Caco-2 (cell line): ENCODE measurements around the gene TLR7. TPM values are rescaled to one million over a fixed set of nuclear protein-coding genes. Genes with fewer than 3 reads are reported as not detected.

Experiments
- BruUV-seq: library from RNA; stranded (reverse); fragments of 400-500 nt; replicated peaks from 2 replicates; lab custom pipeline; 2021; lab: Mats Ljungman, UMichigan
- CTCF ChIA-PET: fragments of 300-600 bp; sonication (Branson Sonifier 250); formaldehyde crosslinking; loops from one replicate; lab custom pipeline; 2022; ENCODE audit warnings: antibody characterized with exemption; lab: Charles Lee
- POLR2A ChIA-PET: fragments of 300-600 bp; sonication (Branson Sonifier 250); formaldehyde crosslinking; loops from one replicate; lab custom pipeline; 2022; ENCODE audit warnings: antibody characterized with exemption; lab: Charles Lee
- DNase-seq, 2 experiments: peaks; one replicate each; pipeline versions ENCODE4 v3.0.0 to v3.0.0-alpha.2; 2020 to 2022
- H3K27me3 ChIP-seq: replicated peaks from 2 replicates; pipeline ENCODE4 v1.6.0; 2011; ENCODE audit warnings: low read length; ENCODE audit not compliant: control insufficient read depth, insufficient read depth
- H3K36me3 ChIP-seq: 2 replicates; pipeline ENCODE4 v1.5.1; 2011; ENCODE audit warnings: low read length; ENCODE audit not compliant: control insufficient read depth, insufficient read depth
- H3K4me1 ChIP-seq: fragments of 250-450 bp; sonication (Bioruptor Pico); 2 replicates; pipeline ENCODE4 v1.5.1; 2020; ENCODE audit warnings: mild to moderate bottlenecking
- H3K4me3 ChIP-seq: 2 replicates; pipeline ENCODE4 v1.5.1; 2011; ENCODE audit warnings: low read depth, mild to moderate bottlenecking, control low read depth, low read length
- H3K9me3 ChIP-seq: fragments of 250-450 bp; sonication (Bioruptor Pico); 2 replicates; pipeline ENCODE4 v1.5.1; 2020; ENCODE audit warnings: mild to moderate bottlenecking, moderate library complexity
- H3K27ac Mint-ChIP-seq: one replicate; pipeline ENCODE4 v1.8.0; 2022; ENCODE audit warnings: mixed read lengths; ENCODE audit not compliant: unreplicated experiment
- H3K27me3 Mint-ChIP-seq: one replicate; pipeline ENCODE4 v1.8.0; 2022; ENCODE audit warnings: mixed read lengths; ENCODE audit not compliant: insufficient read depth, unreplicated experiment
- H3K36me3 Mint-ChIP-seq: one replicate; pipeline ENCODE4 v1.8.0; 2022; ENCODE audit warnings: mild to moderate bottlenecking, mixed read lengths; ENCODE audit not compliant: insufficient read depth, unreplicated experiment
- H3K4me1 Mint-ChIP-seq: one replicate; pipeline ENCODE4 v1.8.0; 2022; ENCODE audit warnings: low read depth, mixed read lengths; ENCODE audit not compliant: unreplicated experiment
- H3K4me3 Mint-ChIP-seq: one replicate; pipeline ENCODE4 v1.8.0; 2022; ENCODE audit warnings: mild to moderate bottlenecking, moderate library complexity, mixed read lengths; ENCODE audit not compliant: unreplicated experiment
- H3K9me3 Mint-ChIP-seq: one replicate; pipeline ENCODE4 v1.8.0; 2022; ENCODE audit warnings: mixed read lengths; ENCODE audit not compliant: unreplicated experiment
- CTCF ChIP-seq, 2 experiments: fragments of 200-600 bp in 1 of 2; IDR thresholded peaks; 1 replicate in 1 of 2; 2 replicates in 1 of 2; pipeline versions ENCODE4 v1.5.1 to v1.8.0; 2011 to 2022; ENCODE audit warnings: antibody characterized with exemption in 1 of 2, control low read depth in 1 of 2, inconsistent platforms in 1 of 2, low read depth in 1 of 2, low read length in 1 of 2, mild to moderate bottlenecking in 1 of 2, moderate library complexity in 1 of 2; ENCODE audit not compliant: insufficient read depth in 1 of 2, severe bottlenecking in 1 of 2, unreplicated experiment in 1 of 2
- intact Hi-C: fragments of 100-400 bp; cut with micrococcal nuclease; formaldehyde crosslinking; loops from one replicate; pipeline ENCODE4 v1.10.0; 2022; ENCODE audit not compliant: unreplicated experiment
- total RNA-seq: library from RNA; stranded (reverse); gene quantifications from 2 replicates; pipeline ENCODE4 v1.2.3, GENCODE V29; 2022

TLR7 gene
- total RNA-seq, 1 experiment from 2014 or later = 0.45 TPM

DNA sequence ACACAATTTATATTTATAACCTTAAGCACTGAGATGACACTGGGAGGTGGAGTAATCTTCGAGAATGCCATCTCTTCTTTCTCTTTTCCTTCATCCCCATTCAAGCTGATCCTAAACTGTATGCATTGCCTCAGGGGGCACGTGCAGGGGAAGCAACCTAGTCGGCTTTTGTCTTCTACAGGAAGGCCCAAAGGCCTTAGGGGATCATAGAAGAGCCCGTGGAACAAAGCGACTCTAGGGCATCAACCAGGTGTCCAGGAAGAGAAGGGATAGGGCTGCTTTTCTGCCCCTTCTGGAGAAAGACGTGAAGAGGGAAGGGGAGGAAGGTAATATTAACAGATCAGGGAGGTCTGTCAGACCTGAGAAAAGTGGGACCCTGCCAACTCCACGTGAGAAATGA is 32.6 kb downstream of the TLR7 start:
- no peaks in the 10 kb centered on the region for H3K27me3 Mint-ChIP-seq
- H3K4me3 ChIP-seq = no peak overlapping the region
- H3K4me3 Mint-ChIP-seq = no peak overlapping the region
- H3K36me3 ChIP-seq = no peaks in the 10 kb centered on the region
- no peak overlapping the region for H3K27ac Mint-ChIP-seq
- ChIA-PET POLR2A (no interaction called here), CTCF (interaction anchor here (1.0 kb wide), 2 partner anchors 74 to 85 kb away, joined by 3 to 4 read pairs; no protein-coding TSS in a partner anchor)
- H3K9me3 ChIP-seq = no peaks in the 10 kb centered on the region
- TF ChIP-seq CTCF (IDR thresholded peaks at IDR 0.05; ENCODE audit: insufficient read depth in 1 of 2, low read depth in 1 of 2, low read length in 1 of 2, severe bottlenecking in 1 of 2, unreplicated experiment in 1 of 2) = no peak
- H3K27me3 ChIP-seq = no peaks in the 10 kb centered on the region
- no peak for DNase-seq
- BruUV-seq = no TSS peak
- no peaks in the 10 kb centered on the region for H3K9me3 Mint-ChIP-seq
- H3K36me3 Mint-ChIP-seq = no peaks in the 10 kb centered on the region
- H3K4me1 Mint-ChIP-seq = no peaks in the 10 kb centered on the region
- intact Hi-C loops = no loop called here
- H3K4me1 ChIP-seq = no peaks in the 10 kb centered on the region

GRCh38 chrX:12901486-12901885 is 34.6 kb downstream of the TLR7 start:
- H3K27me3 ChIP-seq = no peaks in the 10 kb centered on the region
- no peaks in the 10 kb centered on the region for H3K9me3 ChIP-seq
- peak; percentile 50 to 58 for TF ChIP-seq CTCF (IDR thresholded peaks at IDR 0.05; ENCODE audit: insufficient read depth in 1 of 2, low read depth in 1 of 2, low read length in 1 of 2, severe bottlenecking in 1 of 2, unreplicated experiment in 1 of 2)
- intact Hi-C loops = loop anchor here (1.0 to 5.0 kb wide), 2 partner anchors 87 to 199 kb away; no protein-coding TSS in a partner anchor
- H3K4me3 ChIP-seq = no peak overlapping the region
- ChIA-PET POLR2A (no interaction called here), CTCF (interaction anchor here (1.0 kb wide), 1 partner anchor 87 kb away, joined by 12 read pairs; no protein-coding TSS in a partner anchor)
- no peak overlapping the region for H3K27ac Mint-ChIP-seq
- no peaks in the 10 kb centered on the region for H3K36me3 ChIP-seq
- BruUV-seq = no TSS peak
- H3K36me3 Mint-ChIP-seq = no peaks in the 10 kb centered on the region
- H3K4me1 ChIP-seq = no peaks in the 10 kb centered on the region
- no peak overlapping the region for H3K4me3 Mint-ChIP-seq
- no peaks in the 10 kb centered on the region for H3K4me1 Mint-ChIP-seq
- no peaks in the 10 kb centered on the region for H3K27me3 Mint-ChIP-seq
- peak; percentile 46 to 70 for DNase-seq
- H3K9me3 Mint-ChIP-seq = no peaks in the 10 kb centered on the region

DNA sequence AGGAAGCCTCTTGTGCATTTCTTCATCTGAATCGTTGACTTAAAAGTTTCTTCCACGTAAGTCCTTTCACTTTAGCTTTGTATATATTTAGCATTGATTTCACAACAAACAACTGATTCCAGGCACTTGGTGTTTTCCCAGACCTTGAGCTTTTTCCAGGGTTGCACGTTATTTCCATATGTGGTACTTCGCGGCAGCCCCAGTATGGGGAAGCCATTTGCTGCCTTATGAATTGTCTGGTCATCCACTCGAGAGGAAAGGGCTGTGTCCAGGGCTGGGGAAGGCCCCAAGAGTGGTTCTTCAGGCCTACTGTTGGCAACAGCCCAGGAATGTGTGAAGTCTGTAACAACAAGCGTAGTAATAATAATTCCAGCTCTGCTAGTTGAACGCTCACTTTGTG is 36.8 kb downstream of the TLR7 start:
- POLR2A ChIA-PET = no interaction called here
- no TSS peak for BruUV-seq
- Mint-ChIP-seq H3K36me3 (no peaks in the 10 kb centered on the region), H3K9me3 (no peaks in the 10 kb centered on the region), H3K4me1 (no peaks in the 10 kb centered on the region), H3K27me3 (no peaks in the 10 kb centered on the region), H3K27ac (no peak overlapping the region), H3K4me3 (no peak overlapping the region)
- intact Hi-C loops = loop anchor here (5.0 kb wide), 1 partner anchor 201 kb away; no protein-coding TSS in a partner anchor
- Histone ChIP-seq H3K4me1 (no peaks in the 10 kb centered on the region), H3K4me3 (no peak overlapping the region), H3K36me3 (no peaks in the 10 kb centered on the region), H3K9me3 (no peaks in the 10 kb centered on the region), H3K27me3 (no peaks in the 10 kb centered on the region)
- no peak for DNase-seq
- CTCF ChIA-PET = no interaction called here
- no peak for TF ChIP-seq CTCF (IDR thresholded peaks at IDR 0.05; ENCODE audit: insufficient read depth in 1 of 2, low read depth in 1 of 2, low read length in 1 of 2, severe bottlenecking in 1 of 2, unreplicated experiment in 1 of 2)
